GM12865 (cell line): ENCODE results near the gene ISG20.

Source experiments
- DNase-seq: peaks from one replicate; pipeline ENCODE4 v3.0.0; 2010; ENCODE audit warnings: low read depth
- H3K4me3 ChIP-seq: 2 replicates; pipeline ENCODE4 v1.5.1; 2011; ENCODE audit warnings: mild to moderate bottlenecking, low read depth, low read length, control low read depth
- CTCF ChIP-seq: IDR thresholded peaks from 2 replicates; pipeline ENCODE4 v1.5.1; 2011; ENCODE audit warnings: low read length, control low read depth, low read depth, inconsistent platforms; ENCODE audit not compliant: insufficient read depth; ENCODE audit errors: missing control alignments

ISG20 gene

GRCh38 chr15:88650556-88650955 is 11.7 kb downstream of the ISG20 start:
- peak; percentile 6 for DNase-seq
- TF ChIP-seq CTCF: no peak
- H3K4me3 ChIP-seq: no peak overlapping the region

- no peak overlapping the region for H3K4me3 ChIP-seq
- peak; percentile 2 for DNase-seq
- TF ChIP-seq CTCF: no peak
Observed at GRCh38 chr15:88651136-88651732, 12.4 kb downstream of the ISG20 start.

GRCh38 chr15:88651971-88652370 is 13.2 kb downstream of the ISG20 start:
- DNase-seq: peak; percentile 14
- TF ChIP-seq CTCF: no peak

GRCh38 chr15:88652456-88653199 is 13.8 kb downstream of the ISG20 start:
- DNase-seq: peak; percentile 2
- no peak for TF ChIP-seq CTCF
- no peak overlapping the region for H3K4me3 ChIP-seq

More at GRCh38 chr15:88651971-88652370, 13.2 kb downstream of the ISG20 start:
- no peak overlapping the region for H3K4me3 ChIP-seq

- no peak for TF ChIP-seq CTCF
- peak; percentile 7 for DNase-seq
- no peak overlapping the region for H3K4me3 ChIP-seq
Observed at GRCh38 chr15:88653200-88654064, 14.6 kb downstream of the ISG20 start.

- TF ChIP-seq CTCF: no peak
- peak; percentile 10 for DNase-seq
- H3K4me3 ChIP-seq: no peak overlapping the region
Observed at GRCh38 chr15:88654430-88655102, 15.8 kb downstream of the ISG20 start.
